ENCODE measurements around the gene FBXW8. TPM values are rescaled to one million over a fixed set of nuclear protein-coding genes. Genes with fewer than 3 reads are reported as not detected.

The FBXW8 gene
- total RNA-seq, 1 donor from 2014 or later: 13.8 TPM

GRCh38 chr12:117042862-117043261 is 132.1 kb downstream of the FBXW8 start:
- Histone ChIP-seq H3K36me3 (no peaks in the 10 kb centered on the region), H3K9me3 (no peaks in the 10 kb centered on the region), H3K27me3 (no peaks in the 10 kb centered on the region), H3K4me3 (no peak overlapping the region), H3K4me1 (no peaks in the 10 kb centered on the region), H3K27ac (no peak overlapping the region)
- DNase-seq (ENCODE audit: extremely low spot score in 2 of 2): no peak
- intact Hi-C loops (cut with DNase I): no loop called here
- TF ChIP-seq CTCF (IDR thresholded peaks at IDR 0.05) (no peak), POLR2AphosphoS5 (IDR thresholded peaks at IDR 0.05; ENCODE audit: insufficient read depth in 1 of 2, low read depth in 1 of 2) (no peak), POLR2A (IDR thresholded peaks at IDR 0.05) (no peak)

GRCh38 chr12:117044311-117044710 is 133.6 kb downstream of the FBXW8 start:
- no peak overlapping the region for H3K27ac ChIP-seq
- TF ChIP-seq CTCF (IDR thresholded peaks at IDR 0.05) (no peak), POLR2AphosphoS5 (IDR thresholded peaks at IDR 0.05; ENCODE audit: insufficient read depth in 1 of 2, low read depth in 1 of 2) (no peak), POLR2A (IDR thresholded peaks at IDR 0.05) (no peak)
- intact Hi-C loops (cut with DNase I): no loop called here

GRCh38 chr12:117044790-117045159 is 134.0 kb downstream of the FBXW8 start:
- intact Hi-C loops (cut with DNase I): no loop called here
- Histone ChIP-seq H3K27ac (no peak overlapping the region), H3K27me3 (no peaks in the 10 kb centered on the region), H3K9me3 (no peaks in the 10 kb centered on the region), H3K4me1 (no peaks in the 10 kb centered on the region), H3K36me3 (no peaks in the 10 kb centered on the region), H3K4me3 (no peak overlapping the region)
- DNase-seq (ENCODE audit: extremely low spot score in 2 of 2): no peak
- no peak for TF ChIP-seq POLR2A (IDR thresholded peaks at IDR 0.05)
- no peak for TF ChIP-seq CTCF (IDR thresholded peaks at IDR 0.05)
- TF ChIP-seq POLR2AphosphoS5 (IDR thresholded peaks at IDR 0.05; ENCODE audit: insufficient read depth in 1 of 2, low read depth in 1 of 2): no peak

More at GRCh38 chr12:117044311-117044710, 133.6 kb downstream of the FBXW8 start:
- no peak for DNase-seq (ENCODE audit: extremely low spot score in 2 of 2)
- no peaks in the 10 kb centered on the region for H3K36me3 ChIP-seq
- no peaks in the 10 kb centered on the region for H3K27me3 ChIP-seq
- no peaks in the 10 kb centered on the region for H3K4me1 ChIP-seq
- H3K9me3 ChIP-seq: no peaks in the 10 kb centered on the region
- H3K4me3 ChIP-seq: no peak overlapping the region

GRCh38 chr12:117045160-117046010 is 134.6 kb downstream of the FBXW8 start:
- DNase-seq (ENCODE audit: extremely low spot score in 2 of 2): no peak
- Histone ChIP-seq H3K9me3 (no peaks in the 10 kb centered on the region), H3K36me3 (no peaks in the 10 kb centered on the region), H3K27ac (no peak overlapping the region), H3K4me1 (no peaks in the 10 kb centered on the region), H3K4me3 (no peak overlapping the region), H3K27me3 (no peaks in the 10 kb centered on the region)
- intact Hi-C loops (cut with DNase I): no loop called here
- TF ChIP-seq POLR2A (IDR thresholded peaks at IDR 0.05) (no peak), POLR2AphosphoS5 (IDR thresholded peaks at IDR 0.05; ENCODE audit: insufficient read depth in 1 of 2, low read depth in 1 of 2) (no peak), CTCF (IDR thresholded peaks at IDR 0.05) (no peak)

- no peaks in the 10 kb centered on the region for H3K27me3 ChIP-seq
- H3K27ac ChIP-seq: no peak overlapping the region
- TF ChIP-seq POLR2AphosphoS5 (IDR thresholded peaks at IDR 0.05; ENCODE audit: insufficient read depth in 1 of 2, low read depth in 1 of 2) (no peak), CTCF (IDR thresholded peaks at IDR 0.05) (no peak), POLR2A (IDR thresholded peaks at IDR 0.05) (no peak)
- H3K4me3 ChIP-seq: no peak overlapping the region
- DNase-seq (ENCODE audit: extremely low spot score in 2 of 2): no peak
- no peaks in the 10 kb centered on the region for H3K36me3 ChIP-seq
- intact Hi-C loops (cut with DNase I): no loop called here
- H3K9me3 ChIP-seq: no peaks in the 10 kb centered on the region
- H3K4me1 ChIP-seq: no peaks in the 10 kb centered on the region
Measured at GRCh38 chr12:117046011-117046369, 135.2 kb downstream of the FBXW8 start.

Data from vagina (tissue), 2 donors.